Activated T-helper 1 cell treated with anti-CD3 and anti-CD28 coated beads, Interleukin-12 subunit alpha, Interleukin-12 subunit beta, Interleukin-2, Interleukin-4 antibody, amounts not matched to agents 30 ng/mL and 10 ng/mL and 1 ng/mL, durations not matched to agents 14 hours and 24 hours and 36 hours (primary cell): ENCODE measurements around the gene CLASP2. TPM values are rescaled to one million over a fixed set of nuclear protein-coding genes. Genes with fewer than 3 reads are reported as not detected.

ENCODE experiments used
- DNase-seq: peaks from one replicate; pipeline ENCODE4 v3.0.0; 2021; ENCODE audit warnings: low spot score
- H3K27ac Mint-ChIP-seq: one replicate; pipeline ENCODE4 v1.8.0; 2021; ENCODE audit warnings: mild to moderate bottlenecking, mixed read lengths
- H3K27me3 Mint-ChIP-seq: one replicate; pipeline ENCODE4 v1.8.0; 2022; ENCODE audit warnings: mild to moderate bottlenecking, moderate library complexity, mixed read lengths; ENCODE audit not compliant: insufficient read depth
- H3K36me3 Mint-ChIP-seq: one replicate; pipeline ENCODE4 v1.8.0; 2021; ENCODE audit warnings: low read depth, mixed read lengths
- H3K4me1 Mint-ChIP-seq: one replicate; pipeline ENCODE4 v1.8.0; 2021; ENCODE audit warnings: low read depth, mixed read lengths
- H3K4me3 Mint-ChIP-seq: one replicate; pipeline ENCODE4 v1.8.0; 2021; ENCODE audit warnings: mild to moderate bottlenecking, moderate library complexity, mixed read lengths
- H3K9me3 Mint-ChIP-seq: one replicate; pipeline ENCODE4 v1.8.0; 2021; ENCODE audit warnings: mixed read lengths
- intact Hi-C: fragments of 100-400 bp; cut with micrococcal nuclease; formaldehyde crosslinking; loops from one replicate; pipeline ENCODE4 v1.15.1; 2024
- total RNA-seq: library from RNA; stranded (reverse); gene quantifications from 2 replicates; pipeline ENCODE4 v1.2.3, GENCODE V29; 2022

CLASP2 gene
- total RNA-seq, 1 donor from 2014 or later = 61.9 TPM

GRCh38 chr3:33557829-33558228 lies 160.2 kb downstream of the CLASP2 start:
- Mint-ChIP-seq H3K4me1 (no peaks in the 10 kb centered on the region), H3K36me3 (peaks cover 3% of the 10 kb centered on the region), H3K9me3 (no peaks in the 10 kb centered on the region), H3K4me3 (no peak overlapping the region), H3K27ac (no peak overlapping the region), H3K27me3 (no peaks in the 10 kb centered on the region)
- no peak for DNase-seq
- intact Hi-C loops = no loop called here

GRCh38 chr3:33557279-33557678 lies 160.8 kb downstream of the CLASP2 start:
- H3K27ac Mint-ChIP-seq = no peak overlapping the region
- no peaks in the 10 kb centered on the region for H3K9me3 Mint-ChIP-seq
- H3K27me3 Mint-ChIP-seq = no peaks in the 10 kb centered on the region
- intact Hi-C loops = no loop called here
- H3K36me3 Mint-ChIP-seq = peaks cover 3% of the 10 kb centered on the region
- no peaks in the 10 kb centered on the region for H3K4me1 Mint-ChIP-seq
- DNase-seq = no peak
- H3K4me3 Mint-ChIP-seq = no peak overlapping the region

GRCh38 chr3:33547101-33547500 lies 171.0 kb downstream of the CLASP2 start:
- H3K4me3 Mint-ChIP-seq = no peak overlapping the region
- H3K4me1 Mint-ChIP-seq = no peaks in the 10 kb centered on the region
- H3K27ac Mint-ChIP-seq = no peak overlapping the region
- H3K36me3 Mint-ChIP-seq = peaks cover 12% of the 10 kb centered on the region
- DNase-seq = no peak
- peaks cover 4% of the 10 kb centered on the region for H3K9me3 Mint-ChIP-seq
- H3K27me3 Mint-ChIP-seq = no peaks in the 10 kb centered on the region
- intact Hi-C loops = no loop called here

GRCh38 chr3:33544126-33544525 lies 173.9 kb downstream of the CLASP2 start:
- intact Hi-C loops = no loop called here
- Mint-ChIP-seq H3K36me3 (peaks cover 11% of the 10 kb centered on the region), H3K4me1 (no peaks in the 10 kb centered on the region), H3K27ac (no peak overlapping the region), H3K9me3 (peaks cover 1% of the 10 kb centered on the region), H3K27me3 (no peaks in the 10 kb centered on the region), H3K4me3 (no peak overlapping the region)
- DNase-seq = no peak

GRCh38 chr3:33543601-33544000 lies 174.5 kb downstream of the CLASP2 start:
- no peaks in the 10 kb centered on the region for H3K9me3 Mint-ChIP-seq
- intact Hi-C loops = no loop called here

GRCh38 chr3:33541918-33542317 lies 176.1 kb downstream of the CLASP2 start:
- H3K36me3 Mint-ChIP-seq = peaks cover 15% of the 10 kb centered on the region
- no peak overlapping the region for H3K4me3 Mint-ChIP-seq
- H3K27ac Mint-ChIP-seq = no peak overlapping the region

More at GRCh38 chr3:33543601-33544000, 174.5 kb downstream of the CLASP2 start:
- Mint-ChIP-seq H3K27me3 (no peaks in the 10 kb centered on the region), H3K36me3 (peaks cover 11% of the 10 kb centered on the region), H3K27ac (no peak overlapping the region), H3K4me3 (no peak overlapping the region), H3K4me1 (no peaks in the 10 kb centered on the region)
- DNase-seq = no peak

GRCh38 chr3:33538678-33539339 lies 179.2 kb downstream of the CLASP2 start:
- DNase-seq = no peak
- Mint-ChIP-seq H3K9me3 (no peaks in the 10 kb centered on the region), H3K36me3 (peaks cover 22% of the 10 kb centered on the region), H3K4me1 (no peaks in the 10 kb centered on the region), H3K4me3 (no peak overlapping the region), H3K27me3 (no peaks in the 10 kb centered on the region), H3K27ac (no peak overlapping the region)
- intact Hi-C loops = no loop called here

More at GRCh38 chr3:33541918-33542317, 176.1 kb downstream of the CLASP2 start:
- intact Hi-C loops = no loop called here
- no peaks in the 10 kb centered on the region for H3K9me3 Mint-ChIP-seq
- no peak for DNase-seq
- H3K27me3 Mint-ChIP-seq = no peaks in the 10 kb centered on the region
- H3K4me1 Mint-ChIP-seq = no peaks in the 10 kb centered on the region

GRCh38 chr3:33537133-33537532 lies 180.9 kb downstream of the CLASP2 start:
- H3K27me3 Mint-ChIP-seq = no peaks in the 10 kb centered on the region
- H3K4me3 Mint-ChIP-seq = no peak overlapping the region
- intact Hi-C loops = no loop called here
- H3K4me1 Mint-ChIP-seq = no peaks in the 10 kb centered on the region
- peaks cover 21% of the 10 kb centered on the region for H3K36me3 Mint-ChIP-seq
- H3K27ac Mint-ChIP-seq = no peak overlapping the region
- no peak for DNase-seq
- H3K9me3 Mint-ChIP-seq = no peaks in the 10 kb centered on the region

- Mint-ChIP-seq H3K27me3 (no peaks in the 10 kb centered on the region), H3K36me3 (peaks cover 35% of the 10 kb centered on the region), H3K9me3 (peaks cover 27% of the 10 kb centered on the region), H3K27ac (no peak overlapping the region), H3K4me1 (no peaks in the 10 kb centered on the region), H3K4me3 (no peak overlapping the region)
- intact Hi-C loops = no loop called here
- no peak for DNase-seq
Observed at GRCh38 chr3:33526787-33527186, 191.3 kb downstream of the CLASP2 start.

GRCh38 chr3:33525232-33525631 lies 192.8 kb downstream of the CLASP2 start:
- DNase-seq = no peak
- H3K36me3 Mint-ChIP-seq = peaks cover 32% of the 10 kb centered on the region
- peaks cover 27% of the 10 kb centered on the region for H3K9me3 Mint-ChIP-seq
- H3K4me1 Mint-ChIP-seq = no peaks in the 10 kb centered on the region
- no peak overlapping the region for H3K27ac Mint-ChIP-seq
- intact Hi-C loops = no loop called here
- H3K4me3 Mint-ChIP-seq = no peak overlapping the region
- no peaks in the 10 kb centered on the region for H3K27me3 Mint-ChIP-seq

- no peak overlapping the region for H3K27ac Mint-ChIP-seq
- H3K36me3 Mint-ChIP-seq = peaks cover 27% of the 10 kb centered on the region
- intact Hi-C loops = no loop called here
- H3K9me3 Mint-ChIP-seq = peaks cover 19% of the 10 kb centered on the region
- no peak overlapping the region for H3K4me3 Mint-ChIP-seq
- no peak for DNase-seq
- H3K27me3 Mint-ChIP-seq = no peaks in the 10 kb centered on the region
- no peaks in the 10 kb centered on the region for H3K4me1 Mint-ChIP-seq
Observed at GRCh38 chr3:33523093-33523667, 194.9 kb downstream of the CLASP2 start.

GRCh38 chr3:33521736-33522135 lies 196.3 kb downstream of the CLASP2 start:
- H3K36me3 Mint-ChIP-seq = peaks cover 22% of the 10 kb centered on the region
- no peaks in the 10 kb centered on the region for H3K4me1 Mint-ChIP-seq
- no peak overlapping the region for H3K27ac Mint-ChIP-seq
- intact Hi-C loops = no loop called here
- H3K27me3 Mint-ChIP-seq = no peaks in the 10 kb centered on the region
- H3K9me3 Mint-ChIP-seq = peaks cover 13% of the 10 kb centered on the region
- H3K4me3 Mint-ChIP-seq = no peak overlapping the region
- DNase-seq = no peak

GRCh38 chr3:33513262-33513863 lies 204.7 kb downstream of the CLASP2 start:
- Mint-ChIP-seq H3K4me3 (no peak overlapping the region), H3K27me3 (no peaks in the 10 kb centered on the region), H3K4me1 (no peaks in the 10 kb centered on the region), H3K9me3 (no peaks in the 10 kb centered on the region), H3K27ac (no peak overlapping the region), H3K36me3 (peaks cover 25% of the 10 kb centered on the region)
- intact Hi-C loops = no loop called here
- DNase-seq = no peak
